Activated naive CD4-positive, alpha-beta T cell treated with anti-CD3 and anti-CD28 coated beads for 36 hours (primary cell): ENCODE data around the gene TMED1. TPM values are rescaled to one million over a fixed set of nuclear protein-coding genes. Genes with fewer than 3 reads are reported as not detected.
A peak's percentile ranks its signal among the peaks of the same experiment; 100 is the strongest.

Experiments used
- CTCF ChIA-PET: fragments of 350-600 bp; sonication (Branson Sonifier 250); formaldehyde crosslinking; loops from one replicate; lab custom pipeline; 2021; ENCODE audit warnings: antibody characterized with exemption; lab: Charles Lee
- DNase-seq: peaks from one replicate; pipeline ENCODE4 v3.0.0-alpha.2; 2020
- H3K27ac Mint-ChIP-seq: one replicate; pipeline ENCODE4 v1.8.0; 2021; ENCODE audit warnings: mild to moderate bottlenecking, mixed read lengths
- H3K27me3 Mint-ChIP-seq: one replicate; pipeline ENCODE4 v1.8.0; 2021; ENCODE audit warnings: low read depth, mixed read lengths
- H3K36me3 Mint-ChIP-seq: one replicate; pipeline ENCODE4 v1.8.0; 2021; ENCODE audit warnings: low read depth, mixed read lengths
- H3K4me1 Mint-ChIP-seq: one replicate; pipeline ENCODE4 v1.8.0; 2021; ENCODE audit warnings: low read depth, mixed read lengths
- H3K4me3 Mint-ChIP-seq: one replicate; pipeline ENCODE4 v1.8.0; 2021; ENCODE audit warnings: mild to moderate bottlenecking, moderate library complexity, mixed read lengths
- H3K9me3 Mint-ChIP-seq: one replicate; pipeline ENCODE4 v1.8.0; 2021; ENCODE audit warnings: mixed read lengths
- intact Hi-C: fragments of 100-400 bp; cut with micrococcal nuclease; formaldehyde crosslinking; loops from one replicate; pipeline ENCODE4 v1.15.1; 2023
- total RNA-seq, 2 experiments: library from RNA; stranded (reverse); gene quantifications; one replicate each; pipeline ENCODE4 v1.2.3, GENCODE V29; 2021

The TMED1 gene
- total RNA-seq, 2 experiments from 2014 or later: 15.3 to 16.7 TPM

DNA sequence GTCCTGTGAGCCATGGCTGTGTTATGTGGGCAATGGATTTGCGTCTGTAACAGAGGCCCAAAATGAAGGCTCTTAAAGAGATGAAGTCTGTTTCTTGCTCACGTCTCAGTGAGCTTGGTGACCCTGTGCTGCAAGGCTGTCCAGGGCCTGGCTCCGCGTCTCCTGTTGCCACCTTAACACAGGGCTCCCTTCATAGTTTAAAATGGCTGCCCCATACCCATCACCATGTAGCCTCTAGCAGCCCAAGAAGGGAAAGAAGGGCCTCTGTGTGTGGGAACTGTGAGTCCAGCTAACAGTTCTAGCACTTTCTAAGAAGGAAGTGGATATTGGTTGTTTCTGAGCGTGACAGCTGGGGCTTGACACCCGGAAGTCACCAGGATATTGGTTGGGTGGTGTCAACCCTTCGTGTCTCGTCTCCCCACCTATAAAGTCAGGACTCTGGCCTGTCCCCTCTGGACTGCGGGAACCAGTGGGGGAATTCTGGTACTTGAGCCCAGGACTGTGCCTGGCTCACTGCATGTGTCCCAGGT, 20.9 kb downstream of the TMED1 start:
- Mint-ChIP-seq H3K4me1 (peaks cover 6% of the 10 kb centered on the region), H3K27me3 (no peaks in the 10 kb centered on the region), H3K4me3 (no peak overlapping the region), H3K27ac (no peak overlapping the region), H3K36me3 (peaks cover 10% of the 10 kb centered on the region), H3K9me3 (no peaks in the 10 kb centered on the region)
- CTCF ChIA-PET: no interaction called here
- intact Hi-C loops: no loop called here
- DNase-seq: no peak

DNA sequence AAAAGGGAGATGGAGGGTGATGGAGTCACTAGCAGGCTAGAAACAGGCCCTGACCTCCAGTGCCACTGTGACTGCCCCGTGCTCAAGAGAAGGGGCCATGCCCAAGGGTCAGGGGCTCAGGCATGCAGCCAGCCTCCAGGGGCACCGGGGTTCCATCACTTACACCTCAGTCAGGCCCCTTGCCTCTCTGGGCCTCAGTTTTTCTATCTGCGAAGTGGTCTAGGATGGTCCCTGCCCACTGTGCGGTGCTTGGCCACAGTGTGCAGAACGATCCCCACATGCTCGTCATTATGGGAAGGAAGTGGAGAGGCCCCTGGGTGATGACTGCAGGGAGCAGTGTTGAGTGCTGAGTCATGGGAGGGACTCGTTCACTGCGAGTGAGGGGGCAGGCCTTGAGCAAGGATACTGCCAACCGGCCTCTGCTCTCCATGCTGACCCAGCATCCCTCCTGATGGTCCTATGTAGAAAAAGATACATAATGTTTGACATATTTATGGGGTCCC, 23.1 kb downstream of the TMED1 start:
- peak; percentile 55 for DNase-seq
- Mint-ChIP-seq H3K4me3 (no peak overlapping the region), H3K4me1 (peaks cover 20% of the 10 kb centered on the region), H3K27me3 (no peaks in the 10 kb centered on the region), H3K36me3 (peaks cover 11% of the 10 kb centered on the region), H3K9me3 (no peaks in the 10 kb centered on the region), H3K27ac (peak overlapping the region; percentile 86)
- intact Hi-C loops: loop anchor here (5.0 kb wide), 1 partner anchor 96 kb away; the partner anchor contains the start of gene DNM2
- CTCF ChIA-PET: no interaction called here

DNA sequence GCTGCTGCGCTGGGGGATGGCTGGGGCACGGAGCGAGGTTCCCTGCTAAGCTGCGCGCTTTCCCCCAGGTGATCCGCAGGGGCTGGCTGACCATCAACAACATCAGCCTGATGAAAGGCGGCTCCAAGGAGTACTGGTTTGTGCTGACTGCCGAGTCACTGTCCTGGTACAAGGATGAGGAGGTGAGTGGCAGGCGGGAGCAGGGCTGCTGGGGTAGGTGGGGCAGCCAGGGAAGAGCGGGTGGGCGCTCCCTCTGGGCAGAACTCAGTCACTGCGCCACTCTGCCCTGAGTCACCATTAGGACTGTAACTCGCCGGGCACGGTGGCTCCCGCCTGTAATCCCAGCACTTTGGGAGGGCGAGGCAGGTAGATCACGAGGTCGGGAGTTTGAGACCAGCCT, 23.8 kb downstream of the TMED1 start:
- no peak for DNase-seq
- peak overlapping the region; percentile 86 for H3K27ac Mint-ChIP-seq
- intact Hi-C loops: loop anchor here (5.0 kb wide), 1 partner anchor 95 kb away; the partner anchor contains the start of gene DNM2
- peaks cover 12% of the 10 kb centered on the region for H3K36me3 Mint-ChIP-seq
- no peaks in the 10 kb centered on the region for H3K27me3 Mint-ChIP-seq
- CTCF ChIA-PET: no interaction called here
- H3K9me3 Mint-ChIP-seq: no peaks in the 10 kb centered on the region
- no peak overlapping the region for H3K4me3 Mint-ChIP-seq
- H3K4me1 Mint-ChIP-seq: peaks cover 20% of the 10 kb centered on the region

GRCh38 chr19:10811391-10812111, 24.5 kb downstream of the TMED1 start:
- peaks cover 20% of the 10 kb centered on the region for H3K4me1 Mint-ChIP-seq
- no peak overlapping the region for H3K4me3 Mint-ChIP-seq
- no peak overlapping the region for H3K27ac Mint-ChIP-seq
- peaks cover 12% of the 10 kb centered on the region for H3K36me3 Mint-ChIP-seq
- CTCF ChIA-PET: no interaction called here
- no peaks in the 10 kb centered on the region for H3K9me3 Mint-ChIP-seq
- intact Hi-C loops: loop anchor here (5.0 kb wide), 1 partner anchor 94 kb away; the partner anchor contains the start of gene DNM2
- no peaks in the 10 kb centered on the region for H3K27me3 Mint-ChIP-seq
- no peak for DNase-seq

- intact Hi-C loops: loop anchor here (1.0 to 5.0 kb wide), 2 partner anchors 12 to 92 kb away; partner anchors contain the start of gene DNM2
- peaks cover 20% of the 10 kb centered on the region for H3K4me1 Mint-ChIP-seq
- no peak overlapping the region for H3K4me3 Mint-ChIP-seq
- CTCF ChIA-PET: no interaction called here
- DNase-seq: no peak
- peaks cover 17% of the 10 kb centered on the region for H3K36me3 Mint-ChIP-seq
- H3K27ac Mint-ChIP-seq: no peak overlapping the region
- H3K9me3 Mint-ChIP-seq: no peaks in the 10 kb centered on the region
- H3K27me3 Mint-ChIP-seq: no peaks in the 10 kb centered on the region
Observed at GRCh38 chr19:10809651-10810285, 26.2 kb downstream of the TMED1 start.

DNA sequence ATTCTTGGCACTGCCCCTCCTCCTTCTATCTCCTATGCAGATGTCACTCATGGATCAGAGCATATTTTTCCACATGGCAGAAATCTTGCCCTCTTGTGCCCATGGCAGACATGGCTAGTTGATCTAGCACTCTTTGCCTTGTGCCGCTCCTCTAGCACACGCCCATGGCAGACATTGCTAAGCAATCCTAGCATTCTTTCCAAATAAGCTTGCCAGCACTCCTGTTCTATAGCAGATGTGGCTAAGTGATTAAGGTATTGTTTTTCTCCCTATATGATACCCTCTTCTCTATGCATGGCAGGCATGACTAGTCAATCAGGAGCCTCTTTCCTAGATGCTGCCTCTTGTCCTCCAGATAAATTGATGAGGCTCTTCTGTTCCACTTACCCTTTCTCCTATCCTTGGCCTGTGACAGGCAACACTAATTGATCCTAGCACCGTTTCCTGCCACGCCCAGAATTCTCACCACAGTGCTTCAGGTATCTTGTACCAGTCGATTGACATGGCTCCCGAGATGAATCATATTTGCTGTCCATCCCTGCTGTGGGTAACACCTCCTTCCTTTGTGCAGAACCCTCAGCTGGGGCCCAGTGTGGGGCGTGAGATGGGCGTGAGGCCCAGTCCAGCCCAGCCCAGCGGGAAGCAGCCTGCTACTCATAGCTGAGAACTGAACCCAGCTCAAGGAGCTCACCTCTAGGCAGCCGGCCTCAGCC, 26.9 kb downstream of the TMED1 start:
- Mint-ChIP-seq H3K4me1 (peaks cover 20% of the 10 kb centered on the region), H3K27me3 (no peaks in the 10 kb centered on the region), H3K27ac (peak overlapping the region; percentile 61), H3K4me3 (no peak overlapping the region), H3K9me3 (no peaks in the 10 kb centered on the region), H3K36me3 (peaks cover 15% of the 10 kb centered on the region)
- DNase-seq: peak; percentile 60
- intact Hi-C loops: loop anchor here (1.0 kb wide), 1 partner anchor 12 kb away; no protein-coding TSS in a partner anchor
- CTCF ChIA-PET: interaction anchor here (0.6 to 0.9 kb wide), 2 partner anchors 49 to 105 kb away, joined by 3 read pairs; no protein-coding TSS in a partner anchor

GRCh38 chr19:10805758-10806247, 30.2 kb downstream of the TMED1 start:
- peak overlapping the region; percentile 61 for H3K27ac Mint-ChIP-seq

DNA sequence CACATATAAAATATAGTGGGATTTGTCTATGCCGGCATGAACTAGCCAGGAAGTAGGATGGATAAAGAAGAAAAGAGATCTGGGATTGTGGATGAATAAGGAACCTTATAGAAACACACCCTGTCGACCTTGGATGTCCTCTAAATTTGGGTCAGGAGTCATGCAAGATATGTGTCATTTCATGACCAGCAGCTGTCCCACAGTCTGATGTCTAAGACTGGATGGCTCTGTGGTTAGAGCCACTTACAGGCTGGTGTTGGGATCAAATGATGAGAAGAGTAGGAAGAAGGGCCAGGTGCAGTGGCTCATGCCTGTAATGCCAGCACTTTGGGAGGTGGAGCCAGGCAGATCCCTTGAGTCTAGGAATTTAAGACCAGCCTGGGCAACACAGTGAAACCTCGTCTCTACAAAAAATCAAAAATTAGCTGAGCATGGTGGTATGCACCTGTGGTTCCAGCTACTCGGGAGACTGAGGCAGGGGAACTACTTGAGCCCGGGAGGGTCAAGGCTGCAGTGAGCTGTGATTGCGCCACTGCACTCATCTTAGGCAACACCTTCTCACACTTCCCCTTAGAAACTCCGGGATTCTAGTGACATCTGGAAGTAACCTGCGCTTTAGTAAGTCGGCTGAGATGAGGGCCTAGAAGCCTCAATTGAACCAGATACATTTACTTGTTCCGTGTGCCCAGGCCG, 30.8 kb downstream of the TMED1 start:
- no peak for DNase-seq
- CTCF ChIA-PET: no interaction called here
- H3K27ac Mint-ChIP-seq: peak overlapping the region; percentile 61
- intact Hi-C loops: no loop called here
- no peak overlapping the region for H3K4me3 Mint-ChIP-seq
- H3K9me3 Mint-ChIP-seq: no peaks in the 10 kb centered on the region
- H3K27me3 Mint-ChIP-seq: no peaks in the 10 kb centered on the region
- peaks cover 14% of the 10 kb centered on the region for H3K4me1 Mint-ChIP-seq
- H3K36me3 Mint-ChIP-seq: peaks cover 24% of the 10 kb centered on the region

More at GRCh38 chr19:10805758-10806247, 30.2 kb downstream of the TMED1 start:
- Mint-ChIP-seq H3K4me3 (no peak overlapping the region), H3K4me1 (peaks cover 14% of the 10 kb centered on the region), H3K36me3 (peaks cover 24% of the 10 kb centered on the region), H3K27me3 (no peaks in the 10 kb centered on the region), H3K9me3 (no peaks in the 10 kb centered on the region)
- no peak for DNase-seq
- intact Hi-C loops: no loop called here
- CTCF ChIA-PET: no interaction called here

GRCh38 chr19:10803252-10803651, 32.8 kb downstream of the TMED1 start:
- Mint-ChIP-seq H3K36me3 (peaks cover 24% of the 10 kb centered on the region), H3K4me1 (peaks cover 15% of the 10 kb centered on the region), H3K27me3 (no peaks in the 10 kb centered on the region), H3K27ac (no peak overlapping the region), H3K4me3 (no peak overlapping the region), H3K9me3 (no peaks in the 10 kb centered on the region)
- intact Hi-C loops: no loop called here
- CTCF ChIA-PET: no interaction called here
- no peak for DNase-seq

DNA sequence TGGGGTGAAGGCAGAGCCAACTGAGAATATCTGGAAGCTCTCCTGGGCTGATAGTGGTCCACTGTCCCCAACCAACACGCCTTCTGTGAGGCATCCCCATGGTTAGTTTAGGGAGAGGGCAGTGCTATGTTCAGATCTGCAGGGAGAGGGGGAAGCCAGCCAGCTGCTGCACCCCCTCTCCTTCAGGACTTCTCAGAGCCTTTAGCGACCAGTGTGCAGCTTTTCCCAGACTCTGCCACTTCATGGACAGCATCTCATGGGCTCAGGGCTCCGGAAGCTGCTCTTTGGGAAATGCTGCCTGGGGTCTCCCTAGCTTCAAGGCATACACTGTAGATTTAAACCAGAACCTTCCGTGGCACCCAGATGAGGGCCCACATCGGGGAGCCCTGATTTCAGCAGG, 33.5 kb downstream of the TMED1 start:
- DNase-seq: no peak
- CTCF ChIA-PET: no interaction called here
- no peaks in the 10 kb centered on the region for H3K9me3 Mint-ChIP-seq
- intact Hi-C loops: no loop called here
- H3K27ac Mint-ChIP-seq: no peak overlapping the region
- no peaks in the 10 kb centered on the region for H3K27me3 Mint-ChIP-seq
- peaks cover 27% of the 10 kb centered on the region for H3K36me3 Mint-ChIP-seq
- H3K4me1 Mint-ChIP-seq: peaks cover 20% of the 10 kb centered on the region
- no peak overlapping the region for H3K4me3 Mint-ChIP-seq

- Mint-ChIP-seq H3K36me3 (peaks cover 33% of the 10 kb centered on the region), H3K4me1 (peaks cover 28% of the 10 kb centered on the region), H3K4me3 (no peak overlapping the region), H3K27me3 (no peaks in the 10 kb centered on the region), H3K27ac (no peak overlapping the region), H3K9me3 (no peaks in the 10 kb centered on the region)
- intact Hi-C loops: no loop called here
- CTCF ChIA-PET: interaction anchor here (0.6 to 1.2 kb wide), 3 partner anchors 58 to 98 kb away, joined by 3 read pairs; partner anchors contain the start of gene DNM2
- no peak for DNase-seq
Observed at GRCh38 chr19:10800488-10800887, 35.5 kb downstream of the TMED1 start.
